ENCODE results near the gene STIMATE.

STIMATE gene

DNA sequence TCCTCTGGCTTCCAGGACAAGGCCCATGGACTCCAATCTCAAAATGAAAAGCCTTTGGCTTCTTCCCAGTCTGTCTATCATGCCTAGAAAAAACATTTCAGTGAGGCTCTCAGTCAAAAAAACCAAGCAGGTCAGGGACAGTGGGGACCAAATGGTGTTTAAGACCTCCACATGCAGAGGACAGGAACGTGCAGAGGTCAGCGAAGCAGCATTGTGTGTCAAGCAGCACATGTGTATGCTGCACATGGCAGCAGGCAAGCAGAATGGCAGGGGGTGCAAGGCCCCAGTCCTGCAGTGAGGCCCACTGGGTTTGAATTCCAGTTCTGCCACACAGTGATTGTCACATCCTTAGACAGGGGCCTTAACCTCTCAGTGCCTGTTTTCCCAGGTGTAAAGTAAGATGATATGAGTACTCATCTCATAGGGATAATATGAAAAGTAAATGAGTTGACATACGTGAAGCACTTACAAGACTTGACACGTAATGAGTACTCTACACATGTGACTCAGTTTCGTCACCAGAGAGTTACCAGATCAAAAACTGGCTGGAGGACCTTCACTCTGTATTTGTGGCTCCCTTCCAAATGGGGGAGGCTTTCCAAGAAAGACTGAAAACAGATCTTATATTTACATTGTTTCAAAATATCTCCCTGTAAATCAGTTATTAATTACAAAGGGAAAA lies 11.2 kb downstream of the STIMATE start:
- H3K27ac ChIP-seq: no peak overlapping the region
- TF ChIP-seq CTCF (conservative IDR thresholded peaks at IDR 0.05) (no peak), ZFX (IDR thresholded peaks at IDR 0.05) (no peak)

GRCh38 chr3:52882377-52882776 lies 15.0 kb downstream of the STIMATE start:
- H3K27ac ChIP-seq: no peak overlapping the region
- TF ChIP-seq CTCF (conservative IDR thresholded peaks at IDR 0.05): no peak
- TF ChIP-seq ZFX (IDR thresholded peaks at IDR 0.05): no peak

- H3K27ac ChIP-seq: no peak overlapping the region
- TF ChIP-seq ZFX (IDR thresholded peaks at IDR 0.05) (no peak), CTCF (conservative IDR thresholded peaks at IDR 0.05) (no peak)
Observed at GRCh38 chr3:52881871-52882270, 15.5 kb downstream of the STIMATE start.

- H3K27ac ChIP-seq: no peak overlapping the region
- TF ChIP-seq ZFX (IDR thresholded peaks at IDR 0.05): no peak
Observed at GRCh38 chr3:52880474-52880873, 16.9 kb downstream of the STIMATE start.

- H3K27ac ChIP-seq: no peak overlapping the region
- TF ChIP-seq ZFX (IDR thresholded peaks at IDR 0.05): no peak
- TF ChIP-seq CTCF (conservative IDR thresholded peaks at IDR 0.05): no peak
Observed at GRCh38 chr3:52880047-52880446, 17.3 kb downstream of the STIMATE start.

GRCh38 chr3:52879581-52879980 lies 17.8 kb downstream of the STIMATE start:
- no peak overlapping the region for H3K27ac ChIP-seq
- TF ChIP-seq ZFX (IDR thresholded peaks at IDR 0.05): no peak
- TF ChIP-seq CTCF (conservative IDR thresholded peaks at IDR 0.05): no peak

DNA sequence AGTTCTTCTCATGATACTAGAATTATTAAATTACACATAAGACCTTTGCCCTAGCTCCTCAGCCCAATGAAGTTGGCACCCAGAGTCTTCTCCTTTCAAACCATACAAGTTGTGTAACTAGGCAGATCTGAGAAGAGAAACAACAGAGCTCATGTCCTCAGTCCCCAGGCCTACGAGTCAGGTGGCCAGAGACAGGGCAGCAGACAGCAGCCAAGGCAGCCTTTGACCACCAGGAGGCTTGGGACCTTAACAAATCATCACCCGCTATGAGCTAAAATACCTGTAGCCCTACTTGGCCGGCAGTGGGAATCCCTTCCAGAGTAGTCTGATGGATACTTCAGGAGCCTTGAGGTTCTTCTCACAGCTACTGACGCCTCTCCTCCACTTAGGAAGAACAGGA lies 18.3 kb downstream of the STIMATE start:
- no peak overlapping the region for H3K27ac ChIP-seq
- TF ChIP-seq CTCF (conservative IDR thresholded peaks at IDR 0.05) (no peak; the same call in 1 of the 2 replicates), ZFX (IDR thresholded peaks at IDR 0.05) (no peak)

GRCh38 chr3:52877085-52877484 lies 20.3 kb downstream of the STIMATE start:
- no peak for TF ChIP-seq CTCF (conservative IDR thresholded peaks at IDR 0.05)
- TF ChIP-seq ZFX (IDR thresholded peaks at IDR 0.05): no peak

More at GRCh38 chr3:52877085-52877484, 20.3 kb downstream of the STIMATE start:
- no peak overlapping the region for H3K27ac ChIP-seq
